NK-92 (cell line): Measurements from ENCODE around the gene OR56B4.
"Not testable (repeated sequence)": the region's sequence is repeated elsewhere in the genome, so short reads cannot be mapped to it uniquely, and the experiment has no call there.

ENCODE experiments used
- DNase-seq: peaks from one replicate; lab custom pipeline; 2025; ENCODE audit not compliant: unreplicated experiment; lab: John Stamatoyannopoulos, UW

The OR56B4 gene

DNA sequence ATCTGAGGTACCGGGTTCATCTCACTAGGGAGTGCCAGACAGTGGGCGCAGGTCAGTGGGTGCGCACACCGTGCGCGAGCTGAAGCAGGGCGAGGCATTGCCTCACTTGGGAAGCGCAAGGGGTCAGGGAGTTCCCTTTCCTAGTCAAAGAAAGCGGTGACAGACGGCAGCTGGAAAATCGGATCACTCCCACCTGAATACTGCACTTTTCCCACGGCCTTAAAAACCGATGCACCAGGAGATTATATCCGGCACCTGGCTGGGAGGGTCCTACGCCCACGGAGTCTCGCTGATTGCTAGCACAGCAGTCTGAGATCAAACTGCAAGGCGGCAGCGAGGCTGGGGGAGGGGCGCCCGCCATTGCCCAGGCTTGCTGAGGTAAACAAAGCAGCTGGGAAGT is 36.3 kb downstream of the OR56B4 start:
- not testable (repeated sequence) for DNase-seq

DNA sequence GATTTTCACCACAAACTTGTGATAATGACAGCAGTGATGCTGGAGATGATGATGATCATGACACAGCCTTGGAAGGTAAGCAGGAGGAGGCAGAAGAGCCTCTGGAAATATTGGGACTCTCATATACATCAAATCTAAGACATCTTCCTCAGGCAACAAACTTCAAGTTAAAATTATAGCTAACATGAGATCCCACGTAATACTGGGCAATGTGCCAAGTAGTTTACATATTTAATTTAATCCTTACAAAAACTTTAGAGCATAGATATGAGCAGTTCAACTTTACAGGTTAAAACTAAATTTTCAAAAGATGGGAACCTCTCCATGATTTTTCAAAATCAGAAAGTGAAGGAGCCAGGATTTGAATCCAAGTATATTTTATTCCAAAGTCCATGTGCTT is 43.6 kb downstream of the OR56B4 start:
- no peak for DNase-seq

DNA sequence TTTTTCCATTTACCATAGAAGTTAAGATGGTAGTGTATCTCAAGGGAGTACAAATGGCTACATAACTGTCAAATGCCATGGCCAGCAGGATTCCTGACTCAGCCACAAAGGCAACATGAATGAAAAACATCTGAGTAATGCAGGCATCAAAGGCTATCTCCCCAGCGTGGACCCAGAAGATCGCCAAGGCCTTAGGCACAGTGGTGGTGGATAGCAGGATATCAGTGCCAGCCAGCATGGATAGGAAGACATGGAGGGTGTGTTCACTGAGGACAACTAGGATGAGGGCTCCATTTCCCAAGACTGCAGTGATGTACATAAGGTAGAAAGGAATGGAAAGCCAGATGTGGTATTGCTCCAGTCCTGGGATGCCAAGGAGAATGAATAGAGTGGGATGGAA is 44.6 kb downstream of the OR56B4 start:
- DNase-seq, result no peak

DNA sequence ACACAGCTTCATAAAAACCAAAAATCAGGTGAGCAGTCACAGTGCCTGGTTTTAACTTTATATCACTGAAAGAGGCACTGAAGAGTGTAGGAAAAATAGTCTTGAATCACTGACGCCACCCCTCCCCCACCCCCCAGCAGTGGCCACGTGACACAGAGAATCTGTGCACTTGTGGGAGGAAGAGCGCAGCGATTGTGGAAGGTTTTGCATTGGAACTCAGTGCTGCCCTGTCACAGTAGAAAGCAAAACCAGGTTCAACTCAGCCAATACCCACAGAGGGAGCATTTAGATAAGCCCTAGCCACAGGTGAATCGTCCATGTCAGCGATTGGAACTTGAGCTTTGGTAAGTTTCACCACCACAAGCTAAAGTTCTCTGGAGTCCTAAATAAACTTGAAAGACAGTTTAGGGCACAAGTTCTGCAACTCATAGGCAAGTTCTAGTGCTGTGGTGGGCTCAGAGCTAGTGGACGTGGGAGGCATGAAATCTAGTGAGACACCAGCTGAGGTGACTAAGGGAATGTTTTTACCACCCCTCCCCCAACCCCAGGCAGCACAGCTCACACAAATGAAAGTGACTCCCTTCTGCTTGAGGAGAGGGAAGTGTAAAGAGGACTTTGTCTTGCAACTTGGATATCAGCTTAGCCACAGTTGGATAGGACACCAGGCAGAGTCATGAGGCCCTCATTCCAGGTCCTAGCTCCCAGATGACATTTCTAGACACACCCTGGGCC is 49.3 kb downstream of the OR56B4 start:
- no peak for DNase-seq
